OCI-LY7 (cell line): ENCODE results near the gene KCNA5.

ENCODE experiments used
- EZH2phosphoT487 ChIP-seq: fragments of 200-600 bp; sonication (generic); IDR thresholded peaks from 2 replicates; pipeline ENCODE4 v1.6.1; 2018; ENCODE audit warnings: low read depth, borderline replicate concordance, mild to moderate bottlenecking, mixed run types, antibody characterized with exemption, low read length, moderate library complexity, mixed read lengths
- TF ChIP-seq, protein P1 (sequence below): fragments of 200-600 bp; sonication (generic); conservative IDR thresholded peaks from 2 replicates; pipeline ENCODE4 v1.5.1; 2014; ENCODE audit warnings: mild to moderate bottlenecking, antibody characterized with exemption, low read length, moderate library complexity, mixed read lengths

- TF ChIP-seq, protein P1, sequence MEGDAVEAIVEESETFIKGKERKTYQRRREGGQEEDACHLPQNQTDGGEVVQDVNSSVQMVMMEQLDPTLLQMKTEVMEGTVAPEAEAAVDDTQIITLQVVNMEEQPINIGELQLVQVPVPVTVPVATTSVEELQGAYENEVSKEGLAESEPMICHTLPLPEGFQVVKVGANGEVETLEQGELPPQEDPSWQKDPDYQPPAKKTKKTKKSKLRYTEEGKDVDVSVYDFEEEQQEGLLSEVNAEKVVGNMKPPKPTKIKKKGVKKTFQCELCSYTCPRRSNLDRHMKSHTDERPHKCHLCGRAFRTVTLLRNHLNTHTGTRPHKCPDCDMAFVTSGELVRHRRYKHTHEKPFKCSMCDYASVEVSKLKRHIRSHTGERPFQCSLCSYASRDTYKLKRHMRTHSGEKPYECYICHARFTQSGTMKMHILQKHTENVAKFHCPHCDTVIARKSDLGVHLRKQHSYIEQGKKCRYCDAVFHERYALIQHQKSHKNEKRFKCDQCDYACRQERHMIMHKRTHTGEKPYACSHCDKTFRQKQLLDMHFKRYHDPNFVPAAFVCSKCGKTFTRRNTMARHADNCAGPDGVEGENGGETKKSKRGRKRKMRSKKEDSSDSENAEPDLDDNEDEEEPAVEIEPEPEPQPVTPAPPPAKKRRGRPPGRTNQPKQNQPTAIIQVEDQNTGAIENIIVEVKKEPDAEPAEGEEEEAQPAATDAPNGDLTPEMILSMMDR = no peak
- no peak for TF ChIP-seq EZH2phosphoT487
Measured at GRCh38 chr12:5027046-5027821, 16.4 kb upstream of the KCNA5 start.
